Small intestine (tissue), 7 donors: ENCODE results near the gene YRDC. TPM values are rescaled to one million over a fixed set of nuclear protein-coding genes. Genes with fewer than 3 reads are reported as not detected.

Experiments
- DNase-seq, 2 donors: peaks; one replicate each; pipeline versions ENCODE4 v3.0.0 to v3.0.0-alpha.2; 2013
- FAIRE-seq: peaks from 2 replicates; lab custom pipeline; 2012; peaks lifted over from hg19 to GRCh38; lab: Jason Lieb, UNC
- H3K27ac ChIP-seq, 3 donors: one replicate each; pipeline ENCODE4 v1.5.1; 2013; ENCODE audit warnings: low read length in 2 of 3, mild to moderate bottlenecking in 2 of 3, control low read depth in 1 of 3, inconsistent platforms in 1 of 3, low read depth in 1 of 3, moderate library complexity in 1 of 3
- H3K27me3 ChIP-seq, 3 donors: one replicate each; pipeline ENCODE4 v1.6.1; 2013; ENCODE audit warnings: low read length in 3 of 3, inconsistent platforms in 1 of 3; ENCODE audit not compliant: control insufficient read depth in 3 of 3, insufficient read depth in 3 of 3
- H3K36me3 ChIP-seq, 3 donors: one replicate each; pipeline ENCODE4 v1.6.1; 2013; ENCODE audit warnings: low read length in 3 of 3, inconsistent platforms in 1 of 3, low read depth in 1 of 3, mild to moderate bottlenecking in 1 of 3, moderate library complexity in 1 of 3; ENCODE audit not compliant: control insufficient read depth in 3 of 3, insufficient read depth in 2 of 3
- H3K4me1 ChIP-seq, 3 donors: one replicate each; pipeline ENCODE4 v1.6.1; 2013; ENCODE audit warnings: low read length in 2 of 3, inconsistent platforms in 1 of 3, low read depth in 1 of 3, mild to moderate bottlenecking in 1 of 3, moderate library complexity in 1 of 3; ENCODE audit not compliant: control insufficient read depth in 3 of 3, insufficient read depth in 2 of 3
- H3K4me3 ChIP-seq, 3 donors: one replicate each; pipeline ENCODE4 v1.5.1; 2013; ENCODE audit warnings: low read length in 3 of 3, control low read depth in 1 of 3, inconsistent platforms in 1 of 3, low read depth in 1 of 3, mild to moderate bottlenecking in 1 of 3, moderate library complexity in 1 of 3
- H3K9me3 ChIP-seq, 2 donors: one replicate each; pipeline ENCODE4 v1.6.1; 2013; ENCODE audit warnings: low read depth in 1 of 2, low read length in 1 of 2; ENCODE audit not compliant: control insufficient read depth in 2 of 2, insufficient read depth in 1 of 2
- WGBS, 3 donors: extraction: QIAGEN DNeasy Blood & Tissue Kit; methylation state at CpG; one replicate each; pipeline ENCODE4 v1.1.7; 2013; 5-methylcytosine and 5-hydroxymethylcytosine counted together
- polyA plus RNA-seq, 4 donors: library from polyadenylated mRNA; stranded (reverse) in 3 of 4; unstranded in 1 of 4; fragments of 200-250 nt in 3 of 4; fragments of 120-200 nt in 1 of 4; gene quantifications; one replicate each; pipeline versions ENCODE4 v1.2.1 to v1.2.3, GENCODE V29; 2013
- donor health status: healthy with polysubstance abuse.
- donor health status: control.
- donor health status: control.
- donor health status: Bipolar disorder and iron deficiency.
- donor health status: healthy.

Gene YRDC
- polyA plus RNA-seq, 4 donors = 14.0 to 15.7 (median 14.4) TPM

DNA sequence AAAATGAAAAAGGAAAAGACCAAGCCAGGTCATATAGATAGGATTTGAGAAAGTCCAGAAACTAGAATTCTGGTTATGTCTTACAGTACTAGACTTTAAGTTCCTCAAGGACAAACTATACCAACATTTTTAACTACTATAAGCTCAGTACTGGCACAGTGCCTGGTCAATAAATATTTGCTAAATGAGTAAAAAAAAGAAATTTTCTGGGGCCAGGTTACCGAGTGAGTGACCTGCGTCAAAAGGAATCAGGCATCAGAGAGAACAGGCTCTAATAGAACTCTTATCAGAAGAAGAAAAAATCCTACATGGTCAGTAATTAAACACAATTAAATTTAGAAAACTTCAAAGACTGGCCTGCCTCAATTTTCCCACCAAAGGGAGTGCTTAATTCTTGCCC lies 23.8 kb upstream of the YRDC start:
- H3K4me3 ChIP-seq = no peak overlapping the region
- DNase-seq (no peak), FAIRE-seq (no peak)
- WGBS, 3 donors = 75 to 93% (median 86%) methylated on average over 2 of the region's 2 CpGs
- no peak overlapping the region for H3K27ac ChIP-seq
- H3K4me1 ChIP-seq = no peaks in the 10 kb centered on the region
- no peaks in the 10 kb centered on the region for H3K27me3 ChIP-seq
- no peaks in the 10 kb centered on the region for H3K9me3 ChIP-seq
- H3K36me3 ChIP-seq = peaks cover 6 to 19% (median 10%) of the 10 kb centered on the region in 3 donors

DNA sequence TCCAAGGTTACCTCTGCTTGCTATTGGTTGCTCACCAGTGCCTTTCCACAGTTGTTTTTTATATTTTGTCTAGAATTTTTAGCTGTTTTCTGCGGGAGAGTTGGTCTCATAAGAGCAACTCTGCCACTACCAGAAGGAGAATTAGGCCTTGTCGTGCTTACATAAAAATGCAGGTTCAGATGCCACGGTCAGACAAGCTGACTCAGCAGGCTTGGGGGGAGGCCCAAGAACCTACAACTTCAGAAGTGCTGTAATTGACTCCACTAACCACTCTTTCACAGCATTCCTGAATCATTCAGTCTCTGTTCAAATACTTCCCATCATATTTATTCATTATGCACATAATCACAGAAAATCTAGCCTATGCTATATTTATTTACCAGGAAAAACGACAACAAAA lies 23.1 kb upstream of the YRDC start:
- WGBS, 3 donors = 94 to 100% (median 94%) methylated on average over 4 of the region's 4 CpGs
- DNase-seq (no peak), FAIRE-seq (no peak)
- Histone ChIP-seq H3K27ac (no peak overlapping the region), H3K4me3 (no peak overlapping the region), H3K4me1 (no peaks in the 10 kb centered on the region), H3K36me3 (peaks cover 6 to 21% (median 10%) of the 10 kb centered on the region in 3 donors), H3K9me3 (no peaks in the 10 kb centered on the region), H3K27me3 (no peaks in the 10 kb centered on the region)

DNA sequence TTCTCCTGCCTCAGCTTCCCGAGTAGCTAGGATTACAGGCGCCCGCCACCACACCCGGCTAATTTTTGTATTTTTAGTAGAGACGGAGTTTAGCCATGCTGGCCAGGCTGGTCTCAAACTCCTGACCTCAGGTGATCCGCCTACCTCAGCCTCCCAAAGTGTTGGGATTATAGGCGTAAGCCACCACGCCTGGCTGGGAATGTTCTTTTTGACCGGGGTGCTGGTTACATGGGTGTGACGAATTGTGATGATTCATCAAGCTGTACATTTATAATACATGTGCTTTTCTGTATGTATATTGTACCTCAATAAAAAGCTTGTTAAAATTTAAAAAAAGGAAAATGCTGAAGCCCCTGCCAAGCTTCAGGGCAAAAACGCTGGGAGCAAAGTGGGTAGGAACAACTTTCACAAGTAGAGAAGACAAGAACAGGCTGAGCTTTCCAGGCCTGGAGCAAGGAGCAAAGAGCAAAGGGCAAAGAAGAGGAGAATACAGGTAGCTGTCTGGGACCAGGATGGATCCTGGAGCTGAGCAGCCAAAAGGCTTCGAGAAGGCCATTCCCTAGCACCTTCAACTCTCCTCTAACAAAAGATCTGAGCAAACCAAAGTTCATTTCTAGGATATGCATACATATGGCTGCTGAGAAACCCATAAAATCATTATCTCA lies 20.5 kb upstream of the YRDC start:
- no peaks in the 10 kb centered on the region for H3K27me3 ChIP-seq
- H3K9me3 ChIP-seq = no peaks in the 10 kb centered on the region
- FAIRE-seq (no peak), DNase-seq (peak; percentile 30 to 80)
- no peak overlapping the region for H3K4me3 ChIP-seq
- no peaks in the 10 kb centered on the region for H3K4me1 ChIP-seq
- H3K27ac ChIP-seq = peak overlapping the region in 2 of 3 donors; percentile 54 to 64
- H3K36me3 ChIP-seq = peaks cover 4 to 16% (median 4%) of the 10 kb centered on the region in 3 donors
- WGBS, 3 donors = 65 to 83% (median 72%) methylated on average over 12 of the region's 12 CpGs

DNA sequence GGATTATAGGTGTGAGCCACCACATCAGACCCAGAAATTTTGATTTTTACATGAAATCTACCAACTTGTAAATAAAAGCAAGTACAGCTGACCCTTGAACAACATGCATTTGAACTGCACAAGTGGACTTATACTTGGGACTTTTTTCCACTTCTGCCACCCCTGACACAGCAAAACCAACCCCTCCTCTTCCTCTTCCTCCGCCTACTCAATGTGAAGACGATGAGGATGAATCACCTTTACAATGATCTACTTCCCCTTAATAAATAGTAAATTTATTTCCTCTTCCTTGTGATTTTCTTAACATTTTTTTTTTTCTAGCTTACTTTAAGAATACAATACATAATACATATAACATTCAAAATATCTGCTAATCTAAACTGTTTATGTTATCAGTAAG lies 17.5 kb upstream of the YRDC start:
- Histone ChIP-seq H3K9me3 (no peaks in the 10 kb centered on the region), H3K36me3 (peaks cover 6 to 22% (median 11%) of the 10 kb centered on the region in 3 donors), H3K4me1 (no peaks in the 10 kb centered on the region), H3K27me3 (no peaks in the 10 kb centered on the region), H3K27ac (no peak overlapping the region), H3K4me3 (no peak overlapping the region)
- 49 to 67% (median 64%) methylated on average over 2 of the region's 2 CpGs for WGBS, 3 donors
- no peak for FAIRE-seq
- DNase-seq = no peak

DNA sequence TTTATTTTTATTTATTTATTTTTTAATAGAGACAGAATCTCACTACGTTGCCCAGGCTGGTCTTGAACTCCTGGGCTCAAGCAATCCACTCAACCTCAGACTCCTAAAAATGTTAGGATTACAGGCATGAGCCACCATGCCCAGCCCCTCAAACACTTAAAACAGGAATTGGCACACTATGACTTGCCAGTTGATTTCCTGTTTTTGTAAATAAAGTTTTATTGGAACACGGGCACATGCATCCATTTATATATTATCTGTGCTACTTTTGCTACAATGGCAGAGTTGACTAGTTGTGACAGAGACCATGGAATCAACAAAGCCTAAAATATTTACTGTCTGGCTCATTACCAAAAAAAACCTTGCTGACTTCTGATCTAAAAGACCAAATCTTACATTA lies 16.0 kb upstream of the YRDC start:
- no peak overlapping the region for H3K27ac ChIP-seq
- H3K27me3 ChIP-seq = no peaks in the 10 kb centered on the region
- H3K4me3 ChIP-seq = no peak overlapping the region
- 92 to 94% (median 94%) methylated on average over 2 of the region's 2 CpGs for WGBS, 3 donors
- FAIRE-seq = no peak
- no peaks in the 10 kb centered on the region for H3K9me3 ChIP-seq
- H3K4me1 ChIP-seq = no peaks in the 10 kb centered on the region
- DNase-seq = no peak
- H3K36me3 ChIP-seq = peaks cover 11 to 27% (median 15%) of the 10 kb centered on the region in 3 donors

DNA sequence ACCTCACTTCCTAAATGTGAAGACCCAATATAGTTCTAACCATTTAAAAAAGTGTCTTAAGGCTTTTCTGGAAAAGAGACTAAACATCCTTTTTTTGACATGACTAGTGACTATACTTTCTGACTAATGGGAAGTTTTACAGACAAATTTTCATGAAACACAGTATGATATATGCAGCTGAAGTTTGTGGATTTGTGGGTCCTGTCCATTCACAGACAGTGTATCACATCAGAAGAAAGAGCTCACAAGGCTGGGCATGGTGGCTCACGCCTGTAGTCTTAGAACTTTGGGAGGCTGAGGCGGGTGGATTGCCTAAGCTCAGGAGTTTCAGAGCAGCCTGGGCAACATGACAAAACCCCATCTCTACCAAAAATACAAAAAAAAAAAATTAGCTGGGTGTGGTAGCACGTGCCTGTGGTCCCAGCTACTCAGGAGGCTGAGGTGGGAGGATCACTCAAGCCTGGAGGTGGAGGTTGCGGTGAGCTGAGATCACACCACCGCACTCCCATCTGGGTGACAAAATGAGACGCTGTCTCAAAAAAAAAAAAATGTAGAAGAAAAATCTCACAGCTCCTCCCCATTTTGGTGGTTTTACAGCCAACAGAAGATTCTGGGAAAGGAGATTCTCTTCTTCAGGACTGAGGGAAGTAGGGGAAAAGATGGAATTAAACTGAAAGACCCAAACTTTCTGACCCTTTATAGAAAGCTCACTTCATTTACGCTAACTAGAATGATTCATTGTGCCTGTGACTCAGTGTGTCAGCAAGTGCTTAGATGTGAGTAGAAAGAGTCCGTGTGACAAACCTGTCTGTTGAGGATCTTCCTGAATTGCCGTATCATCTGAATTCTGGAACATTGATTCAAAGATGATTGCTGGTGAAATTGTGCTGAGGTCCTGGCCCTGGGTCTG lies 15.2 kb upstream of the YRDC start:
- H3K27ac ChIP-seq = no peak overlapping the region
- DNase-seq = no peak
- H3K36me3 ChIP-seq = peaks cover 13 to 27% (median 15%) of the 10 kb centered on the region in 3 donors
- no peaks in the 10 kb centered on the region for H3K9me3 ChIP-seq
- FAIRE-seq = no peak
- no peak overlapping the region for H3K4me3 ChIP-seq
- H3K4me1 ChIP-seq = no peaks in the 10 kb centered on the region
- WGBS, 3 donors = 91 to 93% (median 91%) methylated on average over 9 of the region's 9 CpGs
- no peaks in the 10 kb centered on the region for H3K27me3 ChIP-seq

DNA sequence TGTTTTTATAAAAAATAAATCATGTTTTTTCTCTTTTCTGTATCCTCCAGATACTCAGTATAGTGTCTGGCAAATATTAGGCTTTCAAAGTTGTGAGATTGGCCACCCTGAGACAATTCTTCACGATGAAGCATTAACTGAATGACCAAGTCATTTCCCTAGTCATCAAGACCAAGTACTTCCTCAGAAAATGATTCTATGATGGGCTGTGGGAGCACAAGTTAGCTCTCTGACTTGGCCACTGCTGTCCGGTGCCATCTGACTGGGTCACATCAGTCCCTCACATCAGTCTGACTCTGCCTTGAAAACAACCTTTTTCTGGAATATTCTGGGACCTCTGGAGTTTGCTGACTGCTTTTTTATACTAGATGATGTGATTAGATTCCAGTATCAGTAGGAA lies 13.5 kb upstream of the YRDC start:
- Histone ChIP-seq H3K36me3 (peaks cover 17 to 28% (median 18%) of the 10 kb centered on the region in 3 donors), H3K27ac (no peak overlapping the region), H3K27me3 (no peaks in the 10 kb centered on the region), H3K9me3 (no peaks in the 10 kb centered on the region), H3K4me1 (no peaks in the 10 kb centered on the region), H3K4me3 (no peak overlapping the region)
- DNase-seq = no peak
- no peak for FAIRE-seq
- WGBS, 3 donors = 90 to 98% (median 96%) methylated on average over 2 of the region's 2 CpGs

DNA sequence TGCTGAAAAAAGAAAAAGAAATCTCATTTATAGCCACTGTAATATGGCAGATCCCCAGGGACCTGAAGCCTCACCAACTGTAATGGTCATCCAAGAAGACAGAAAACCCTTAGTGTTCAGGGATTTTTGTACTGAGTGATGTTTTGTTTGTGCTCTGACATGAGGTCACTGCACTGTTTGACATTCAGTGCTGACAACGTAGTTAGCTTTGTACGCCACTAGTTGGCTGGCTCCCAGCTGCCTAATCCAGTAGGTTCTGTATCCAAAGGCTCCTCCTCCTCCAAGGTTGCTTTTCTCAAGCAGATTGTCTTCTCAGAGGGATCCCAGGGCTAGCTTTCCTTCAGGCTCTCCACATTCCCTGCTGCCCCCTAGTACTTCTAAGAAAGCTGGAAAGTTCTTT lies 9.5 kb upstream of the YRDC start:
- Histone ChIP-seq H3K9me3 (no peaks in the 10 kb centered on the region), H3K36me3 (peaks cover 18 to 51% (median 20%) of the 10 kb centered on the region in 3 donors), H3K27me3 (no peaks in the 10 kb centered on the region), H3K4me3 (no peak overlapping the region), H3K4me1 (no peaks in the 10 kb centered on the region), H3K27ac (no peak overlapping the region)
- FAIRE-seq (no peak), DNase-seq (no peak)
- 26 to 36% (median 30%) methylated on average over 2 of the region's 2 CpGs for WGBS, 3 donors
